Measurements from ENCODE around the gene OR2S2. TPM values are rescaled to one million over a fixed set of nuclear protein-coding genes. Genes with fewer than 3 reads are reported as not detected.

OR2S2 gene
- total RNA-seq, 1 donor from 2014 or later, result not detected

GRCh38 chr9:35928591-35929452 is 29.1 kb downstream of the OR2S2 start:
- peaks cover 1% of the 10 kb centered on the region for H3K27me3 Mint-ChIP-seq (ENCODE audit: unreplicated experiment)
- no peak overlapping the region for H3K4me3 Mint-ChIP-seq (ENCODE audit: unreplicated experiment)
- peaks cover 4% of the 10 kb centered on the region for H3K36me3 Mint-ChIP-seq (ENCODE audit: low read depth, unreplicated experiment)
- peaks cover 32% of the 10 kb centered on the region for H3K4me1 Mint-ChIP-seq (ENCODE audit: unreplicated experiment)
- no peak for TF ChIP-seq CTCF (IDR thresholded peaks at IDR 0.05; ENCODE audit: unreplicated experiment)
- H3K27ac Mint-ChIP-seq (ENCODE audit: unreplicated experiment), result peak overlapping the region; percentile 94
- no peaks in the 10 kb centered on the region for H3K9me3 Mint-ChIP-seq (ENCODE audit: unreplicated experiment)
- peak; percentile 24 for DNase-seq (ENCODE audit: low spot score)

GRCh38 chr9:35923927-35924763 is 33.8 kb downstream of the OR2S2 start:
- Mint-ChIP-seq H3K9me3 (ENCODE audit: unreplicated experiment) (no peaks in the 10 kb centered on the region), H3K4me1 (ENCODE audit: unreplicated experiment) (peaks cover 38% of the 10 kb centered on the region), H3K27me3 (ENCODE audit: unreplicated experiment) (peaks cover 3% of the 10 kb centered on the region), H3K36me3 (ENCODE audit: low read depth, unreplicated experiment) (no peaks in the 10 kb centered on the region), H3K4me3 (ENCODE audit: unreplicated experiment) (no peak overlapping the region), H3K27ac (ENCODE audit: unreplicated experiment) (peak overlapping the region; percentile 3)
- DNase-seq (ENCODE audit: low spot score), result no peak
- TF ChIP-seq CTCF (IDR thresholded peaks at IDR 0.05; ENCODE audit: unreplicated experiment), result no peak

GRCh38 chr9:35923598-35923926 is 34.4 kb downstream of the OR2S2 start:
- H3K9me3 Mint-ChIP-seq (ENCODE audit: unreplicated experiment), result no peaks in the 10 kb centered on the region
- no peaks in the 10 kb centered on the region for H3K36me3 Mint-ChIP-seq (ENCODE audit: low read depth, unreplicated experiment)
- no peak for DNase-seq (ENCODE audit: low spot score)
- H3K27me3 Mint-ChIP-seq (ENCODE audit: unreplicated experiment), result peaks cover 1% of the 10 kb centered on the region
- H3K4me3 Mint-ChIP-seq (ENCODE audit: unreplicated experiment), result no peak overlapping the region
- peaks cover 38% of the 10 kb centered on the region for H3K4me1 Mint-ChIP-seq (ENCODE audit: unreplicated experiment)
- H3K27ac Mint-ChIP-seq (ENCODE audit: unreplicated experiment), result no peak overlapping the region
- no peak for TF ChIP-seq CTCF (IDR thresholded peaks at IDR 0.05; ENCODE audit: unreplicated experiment)

- no peak for DNase-seq (ENCODE audit: low spot score)
Measured at GRCh38 chr9:35920051-35920620, 37.8 kb downstream of the OR2S2 start.

More at GRCh38 chr9:35920051-35920620, 37.8 kb downstream of the OR2S2 start:
- Mint-ChIP-seq H3K4me1 (ENCODE audit: unreplicated experiment) (peaks cover 54% of the 10 kb centered on the region), H3K36me3 (ENCODE audit: low read depth, unreplicated experiment) (no peaks in the 10 kb centered on the region), H3K27me3 (ENCODE audit: unreplicated experiment) (peaks cover 14% of the 10 kb centered on the region), H3K27ac (ENCODE audit: unreplicated experiment) (peak overlapping the region; percentile 6), H3K4me3 (ENCODE audit: unreplicated experiment) (no peak overlapping the region), H3K9me3 (ENCODE audit: unreplicated experiment) (no peaks in the 10 kb centered on the region)
- TF ChIP-seq CTCF (IDR thresholded peaks at IDR 0.05; ENCODE audit: unreplicated experiment), result no peak

All from endothelial cell (in vitro differentiated cells).